Glutamatergic neuron (in vitro differentiated cells): Measurements from ENCODE around the gene CPD. TPM values are rescaled to one million over a fixed set of nuclear protein-coding genes. Genes with fewer than 3 reads are reported as not detected.
"Not testable (repeated sequence)": the region's sequence is repeated elsewhere in the genome, so short reads cannot be mapped to it uniquely, and the experiment has no call there.

Experiments
- DNase-seq: peaks from one replicate; pipeline ENCODE4 v3.0.0; 2022
- H3K27ac Mint-ChIP-seq: one replicate; pipeline ENCODE4 v1.8.0; 2020; ENCODE audit warnings: mild to moderate bottlenecking, mixed read lengths, inconsistent platforms; ENCODE audit not compliant: unreplicated experiment
- H3K27me3 Mint-ChIP-seq: one replicate; pipeline ENCODE4 v1.8.0; 2020; ENCODE audit warnings: mild to moderate bottlenecking, moderate library complexity, mixed read lengths, inconsistent platforms; ENCODE audit not compliant: unreplicated experiment
- H3K36me3 Mint-ChIP-seq: one replicate; pipeline ENCODE4 v1.8.0; 2020; ENCODE audit warnings: mild to moderate bottlenecking, mixed read lengths, inconsistent platforms; ENCODE audit not compliant: unreplicated experiment
- H3K4me1 Mint-ChIP-seq: one replicate; pipeline ENCODE4 v1.8.0; 2020; ENCODE audit warnings: mild to moderate bottlenecking, low read depth, mixed read lengths, inconsistent platforms; ENCODE audit not compliant: unreplicated experiment
- H3K4me3 Mint-ChIP-seq: one replicate; pipeline ENCODE4 v1.8.0; 2020; ENCODE audit warnings: mild to moderate bottlenecking, mixed read lengths, inconsistent platforms; ENCODE audit not compliant: unreplicated experiment
- H3K9me3 Mint-ChIP-seq: one replicate; pipeline ENCODE4 v1.8.0; 2020; ENCODE audit warnings: mild to moderate bottlenecking, moderate library complexity, mixed read lengths, inconsistent platforms; ENCODE audit not compliant: unreplicated experiment
- CTCF ChIP-seq: fragments of 200-600 bp; sonication (generic); IDR thresholded peaks from one replicate; pipeline ENCODE4 v1.5.0; 2021; ENCODE audit not compliant: partially characterized antibody, unreplicated experiment
- total RNA-seq: library from RNA; stranded (reverse); fragmentation: NEBNext Ultra II Directional; extraction: Animal tissue kit (Norgen Biotek cat#: 25700); gene quantifications from one replicate; pipeline ENCODE4 v1.2.1, GENCODE V29; 2021; ENCODE audit not compliant: unreplicated experiment

CPD gene
- total RNA-seq, 1 donor from 2014 or later: 29.8 TPM

GRCh38 chr17:30414486-30414885 is 35.8 kb downstream of the CPD start:
- Mint-ChIP-seq H3K4me3 (no peak overlapping the region), H3K36me3 (peaks cover 3% of the 10 kb centered on the region), H3K27ac (no peak overlapping the region), H3K9me3 (peaks cover 4% of the 10 kb centered on the region), H3K4me1 (no peaks in the 10 kb centered on the region), H3K27me3 (no peaks in the 10 kb centered on the region)
- TF ChIP-seq CTCF: no peak
- no peak for DNase-seq

- Mint-ChIP-seq H3K36me3 (peaks cover 3% of the 10 kb centered on the region), H3K9me3 (peaks cover 4% of the 10 kb centered on the region), H3K4me1 (no peaks in the 10 kb centered on the region), H3K27me3 (no peaks in the 10 kb centered on the region), H3K4me3 (no peak overlapping the region), H3K27ac (no peak overlapping the region)
- no peak for DNase-seq
- TF ChIP-seq CTCF: no peak
Observed at GRCh38 chr17:30415491-30415890, 36.8 kb downstream of the CPD start.

- H3K4me3 Mint-ChIP-seq, H3K36me3 Mint-ChIP-seq, H3K4me1 Mint-ChIP-seq, H3K27ac Mint-ChIP-seq, H3K27me3 Mint-ChIP-seq, H3K9me3 Mint-ChIP-seq, DNase-seq: not testable (repeated sequence)
Observed at GRCh38 chr17:30418070-30418469, 39.3 kb downstream of the CPD start.

GRCh38 chr17:30421592-30421991 is 42.9 kb downstream of the CPD start:
- peaks cover 3% of the 10 kb centered on the region for H3K4me1 Mint-ChIP-seq
- no peaks in the 10 kb centered on the region for H3K9me3 Mint-ChIP-seq
- no peak for TF ChIP-seq CTCF
- no peak overlapping the region for H3K27ac Mint-ChIP-seq
- no peak overlapping the region for H3K4me3 Mint-ChIP-seq
- no peak for DNase-seq
- H3K27me3 Mint-ChIP-seq: no peaks in the 10 kb centered on the region
- H3K36me3 Mint-ChIP-seq: no peaks in the 10 kb centered on the region

- no peak for TF ChIP-seq CTCF
- H3K4me1 Mint-ChIP-seq: peaks cover 3% of the 10 kb centered on the region
- no peaks in the 10 kb centered on the region for H3K36me3 Mint-ChIP-seq
- no peaks in the 10 kb centered on the region for H3K27me3 Mint-ChIP-seq
- DNase-seq: no peak
- H3K9me3 Mint-ChIP-seq: no peaks in the 10 kb centered on the region
- no peak overlapping the region for H3K27ac Mint-ChIP-seq
- no peak overlapping the region for H3K4me3 Mint-ChIP-seq
Observed at GRCh38 chr17:30422171-30422570, 43.4 kb downstream of the CPD start.

GRCh38 chr17:30424471-30424870 is 45.7 kb downstream of the CPD start:
- H3K4me1 Mint-ChIP-seq: peaks cover 3% of the 10 kb centered on the region
- H3K27me3 Mint-ChIP-seq: no peaks in the 10 kb centered on the region
- TF ChIP-seq CTCF: no peak
- no peaks in the 10 kb centered on the region for H3K36me3 Mint-ChIP-seq
- H3K9me3 Mint-ChIP-seq: no peaks in the 10 kb centered on the region
- no peak overlapping the region for H3K4me3 Mint-ChIP-seq
- H3K27ac Mint-ChIP-seq: no peak overlapping the region
- no peak for DNase-seq
